HepG2 (cell line): ENCODE measurements around the gene PTMA. TPM values are rescaled to one million over a fixed set of nuclear protein-coding genes. Genes with fewer than 3 reads are reported as not detected.

Experiments
- CREBL2 ChIP-seq: sonication (generic); formaldehyde crosslinking; IDR thresholded peaks from 2 replicates; pipeline ENCODE4 v1.8.1; 2023; ENCODE audit warnings: missing genetic modification reagents, mild to moderate bottlenecking, borderline replicate concordance
- DMTF1 ChIP-seq: sonication (generic); formaldehyde crosslinking; IDR thresholded peaks from 2 replicates; pipeline ENCODE4 v1.4.0; 2020; ENCODE audit warnings: mild to moderate bottlenecking, missing genetic modification reagents
- FOXM1 ChIP-seq: sonication (generic); formaldehyde crosslinking; IDR thresholded peaks from 2 replicates; pipeline ENCODE4 v1.5.0; 2020; ENCODE audit warnings: missing genetic modification reagents
- GATA4 ChIP-seq: sonication (generic); IDR thresholded peaks from 2 replicates; pipeline ENCODE4 v1.6.1; 2016; ENCODE audit warnings: antibody characterized with exemption, low read depth, borderline replicate concordance
- GATAD1 ChIP-seq: IDR thresholded peaks from 2 replicates; pipeline ENCODE4 v1.6.1; 2016; ENCODE audit warnings: missing genetic modification reagents, missing compliant biosample characterization
- HNF4G ChIP-seq, 2 experiments: sonication (generic) in 1 of 2; formaldehyde crosslinking in 1 of 2; IDR thresholded peaks; 2 replicates each; pipeline versions ENCODE4 v1.4.0 to v1.6.1; 2011 to 2020; ENCODE audit warnings: borderline replicate concordance in 2 of 2, low read depth in 2 of 2, mild to moderate bottlenecking in 2 of 2, low read length in 1 of 2, missing genetic modification reagents in 1 of 2, moderate library complexity in 1 of 2
- HNRNPL ChIP-seq: fragments of 200-400 bp; formaldehyde crosslinking; IDR thresholded peaks from 2 replicates; pipeline ENCODE4 v1.6.1; 2017; ENCODE audit warnings: mild to moderate bottlenecking, low read depth, low read length
- ISL2 ChIP-seq: sonication (generic); formaldehyde crosslinking; IDR thresholded peaks from 2 replicates; pipeline ENCODE4 v1.5.0; 2020; ENCODE audit warnings: missing genetic modification reagents
- JUN ChIP-seq: sonication (generic); formaldehyde crosslinking; IDR thresholded peaks from 2 replicates; pipeline ENCODE4 v1.4.0; 2020; ENCODE audit warnings: mild to moderate bottlenecking, missing genetic modification reagents
- KLF16 ChIP-seq, 2 experiments: sonication (generic) in 1 of 2; formaldehyde crosslinking in 1 of 2; IDR thresholded peaks; 2 replicates each; pipeline versions ENCODE4 v1.6.1 to v1.8.0; 2016 to 2023; ENCODE audit warnings: missing genetic modification reagents in 2 of 2, missing compliant biosample characterization in 1 of 2
- NFKBIZ ChIP-seq: IDR thresholded peaks from 2 replicates; pipeline ENCODE4 v1.6.1; 2018; ENCODE audit warnings: missing genetic modification reagents, missing compliant biosample characterization
- NONO ChIP-seq, 2 experiments: fragments of 450-650 bp in 1 of 2; sonication (generic) in 1 of 2; formaldehyde crosslinking in 1 of 2; IDR thresholded peaks in 1 of 2; conservative IDR thresholded peaks in 1 of 2; 2 replicates each; pipeline versions ENCODE4 v1.6.1 to v1.8.0; 2017 to 2022; ENCODE audit warnings: mild to moderate bottlenecking in 1 of 2, missing genetic modification reagents in 1 of 2, moderate library complexity in 1 of 2
- REXO4 ChIP-seq: sonication (generic); formaldehyde crosslinking; IDR thresholded peaks from 2 replicates; pipeline ENCODE4 v1.8.0; 2022; ENCODE audit warnings: missing genetic modification reagents, mild to moderate bottlenecking, borderline replicate concordance
- SRY ChIP-seq: sonication (generic); formaldehyde crosslinking; IDR thresholded peaks from 2 replicates; pipeline ENCODE4 v1.8.0; 2022; ENCODE audit warnings: mild to moderate bottlenecking, missing genetic modification reagents
- ZBTB43 ChIP-seq: sonication (generic); formaldehyde crosslinking; conservative IDR thresholded peaks from 2 replicates; pipeline ENCODE4 v1.4.0; 2020; ENCODE audit warnings: missing genetic modification reagents
- ZNF256 ChIP-seq: sonication (generic); formaldehyde crosslinking; conservative IDR thresholded peaks from 2 replicates; pipeline ENCODE4 v1.4.0; 2020; ENCODE audit warnings: missing genetic modification reagents
- ZNF431 ChIP-seq: sonication (generic); formaldehyde crosslinking; IDR thresholded peaks from 2 replicates; pipeline ENCODE4 v1.9.0; 2022; ENCODE audit warnings: missing genetic modification reagents, low read depth, mild to moderate bottlenecking, borderline replicate concordance
- ZNF768 ChIP-seq: sonication (generic); formaldehyde crosslinking; IDR thresholded peaks from 2 replicates; pipeline ENCODE4 v1.4.0; 2020; ENCODE audit warnings: missing genetic modification reagents
- polyA plus RNA-seq, 8 experiments: library from polyadenylated mRNA; depleted of rRNA in 3 of 8; stranded (reverse) in 7 of 8; unstranded in 1 of 8; fragments of >200 nt; fragmentation: Illumina TruSeq in 4 of 8; extraction: Trizol in 4 of 8; gene quantifications; 2 replicates each; pipeline versions ENCODE4 v1.2.1 to v1.2.3, GENCODE V29; 2011 to 2016; ENCODE audit warnings: low read depth in 4 of 8, missing spikeins in 1 of 8, mixed read lengths in 1 of 8; ENCODE audit not compliant: insufficient read depth in 1 of 8
- total RNA-seq, 5 experiments: library from RNA; depleted of rRNA; stranded (reverse); fragments of >200 nt; fragmentation: Illumina TruSeq; extraction: Trizol; gene quantifications; 2 replicates each; pipeline ENCODE4 v1.2.3, GENCODE V29; 2016; ENCODE audit warnings: low read depth in 1 of 5
- TF ChIP-seq, protein P1 (sequence below): sonication (generic); formaldehyde crosslinking; IDR thresholded peaks from 2 replicates; pipeline ENCODE4 v1.4.0; 2020; ENCODE audit warnings: missing genetic modification reagents; ENCODE audit errors: not compliant biosample characterization
- TF ChIP-seq, protein P2 (sequence below): sonication (generic); formaldehyde crosslinking; IDR thresholded peaks from 2 replicates; pipeline ENCODE4 v1.5.1; 2020; ENCODE audit warnings: mild to moderate bottlenecking, missing genetic modification reagents, borderline replicate concordance
- TF ChIP-seq, protein P3 (sequence below): sonication (generic); formaldehyde crosslinking; IDR thresholded peaks from 2 replicates; pipeline ENCODE4 v1.4.0; 2020; ENCODE audit warnings: low read depth, mild to moderate bottlenecking, missing genetic modification reagents

PTMA gene
- total and polyA plus RNA-seq, 2 of the 13 experiments (the other 11 are each of a cell fraction or from before 2014, with no cell fraction given): 190 to 1,086 TPM

GRCh38 chr2:231674587-231675338 lies 33.6 kb upstream of the PTMA start (continued):
- no peak for TF ChIP-seq FOXM1 (CRISPR knock-in tag)
- no peak for TF ChIP-seq NFKBIZ (CRISPR knock-in tag)
- TF ChIP-seq ZBTB43: no peak
- TF ChIP-seq JUN (CRISPR knock-in tag): no peak
- no peak; the same call in 1 of the 2 replicates for TF ChIP-seq SRY
- TF ChIP-seq NONO (IDR thresholded peaks at IDR 0.05): no peak
- TF ChIP-seq NONO (CRISPR knock-in tag; conservative IDR thresholded peaks at IDR 0.05): no peak
- TF ChIP-seq HNRNPL: peak; percentile 87; the same call in 1 of the 2 replicates
- TF ChIP-seq, protein P1, sequence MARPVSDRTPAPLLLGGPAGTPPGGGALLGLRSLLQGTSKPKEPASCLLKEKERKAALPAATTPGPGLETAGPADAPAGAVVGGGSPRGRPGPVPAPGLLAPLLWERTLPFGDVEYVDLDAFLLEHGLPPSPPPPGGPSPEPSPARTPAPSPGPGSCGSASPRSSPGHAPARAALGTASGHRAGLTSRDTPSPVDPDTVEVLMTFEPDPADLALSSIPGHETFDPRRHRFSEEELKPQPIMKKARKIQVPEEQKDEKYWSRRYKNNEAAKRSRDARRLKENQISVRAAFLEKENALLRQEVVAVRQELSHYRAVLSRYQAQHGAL: no peak
- TF ChIP-seq, protein P2, sequence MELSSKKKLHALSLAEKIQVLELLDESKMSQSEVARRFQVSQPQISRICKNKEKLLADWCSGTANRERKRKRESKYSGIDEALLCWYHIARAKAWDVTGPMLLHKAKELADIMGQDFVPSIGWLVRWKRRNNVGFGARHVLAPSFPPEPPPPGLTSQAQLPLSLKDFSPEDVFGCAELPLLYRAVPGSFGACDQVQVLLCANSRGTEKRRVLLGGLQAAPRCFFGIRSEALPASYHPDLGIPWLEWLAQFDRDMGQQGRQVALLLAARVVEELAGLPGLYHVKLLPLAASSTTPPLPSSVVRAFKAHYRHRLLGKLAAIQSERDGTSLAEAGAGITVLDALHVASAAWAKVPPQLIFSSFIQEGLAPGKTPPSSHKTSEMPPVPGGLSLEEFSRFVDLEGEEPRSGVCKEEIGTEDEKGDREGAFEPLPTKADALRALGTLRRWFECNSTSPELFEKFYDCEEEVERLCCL (CRISPR knock-in tag): no peak
- no peak for TF ChIP-seq ZNF431 (CRISPR knock-in tag)
- TF ChIP-seq ZNF768 (CRISPR knock-in tag): 0 out of 2 replicates have a peak, but pooled peaks have one; percentile 22
- TF ChIP-seq DMTF1 (CRISPR knock-in tag): no peak
- no peak for TF ChIP-seq GATA4
- no peak for TF ChIP-seq ZNF256 (CRISPR knock-in tag)
- no peak for TF ChIP-seq ISL2 (CRISPR knock-in tag)
- TF ChIP-seq, protein P3, sequence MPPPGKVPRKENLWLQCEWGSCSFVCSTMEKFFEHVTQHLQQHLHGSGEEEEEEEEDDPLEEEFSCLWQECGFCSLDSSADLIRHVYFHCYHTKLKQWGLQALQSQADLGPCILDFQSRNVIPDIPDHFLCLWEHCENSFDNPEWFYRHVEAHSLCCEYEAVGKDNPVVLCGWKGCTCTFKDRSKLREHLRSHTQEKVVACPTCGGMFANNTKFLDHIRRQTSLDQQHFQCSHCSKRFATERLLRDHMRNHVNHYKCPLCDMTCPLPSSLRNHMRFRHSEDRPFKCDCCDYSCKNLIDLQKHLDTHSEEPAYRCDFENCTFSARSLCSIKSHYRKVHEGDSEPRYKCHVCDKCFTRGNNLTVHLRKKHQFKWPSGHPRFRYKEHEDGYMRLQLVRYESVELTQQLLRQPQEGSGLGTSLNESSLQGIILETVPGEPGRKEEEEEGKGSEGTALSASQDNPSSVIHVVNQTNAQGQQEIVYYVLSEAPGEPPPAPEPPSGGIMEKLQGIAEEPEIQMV (CRISPR knock-in tag): 0 out of 2 replicates have a peak, but pooled peaks have one; percentile 42
- TF ChIP-seq GATAD1 (CRISPR knock-in tag): no peak
- TF ChIP-seq CREBL2 (CRISPR knock-in tag): no peak
- TF ChIP-seq HNF4G (IDR thresholded peaks at IDR 0.05; ENCODE audit: borderline replicate concordance, low read depth, low read length): no peak
- no peak for TF ChIP-seq HNF4G (CRISPR knock-in tag; IDR thresholded peaks at IDR 0.05; ENCODE audit: borderline replicate concordance, low read depth)
- TF ChIP-seq KLF16 (CRISPR knock-in tag; IDR thresholded peaks at IDR 0.05): no peak
- TF ChIP-seq REXO4: no peak
